GM18517 (cell line): ENCODE results near the gene ADAMTSL2.

ENCODE experiments used
- ATAC-seq: cut with Tn5 transposase; IDR thresholded peaks from one replicate; pipeline ENCODE4 v1.9.1; 2021; ENCODE audit warnings: mild to moderate bottlenecking, moderate library complexity; ENCODE audit not compliant: unreplicated experiment

ADAMTSL2 gene

GRCh38 chr9:133584559-133585476 lies 50.3 kb downstream of the ADAMTSL2 start:
- no peak for ATAC-seq

GRCh38 chr9:133585481-133586351 lies 51.2 kb downstream of the ADAMTSL2 start:
- ATAC-seq = no peak

- ATAC-seq = no peak
Measured at GRCh38 chr9:133587051-133587450, 52.5 kb downstream of the ADAMTSL2 start.

- ATAC-seq = no peak
Measured at GRCh38 chr9:133587466-133587865, 53.0 kb downstream of the ADAMTSL2 start.

- no peak for ATAC-seq
Measured at GRCh38 chr9:133589454-133590227, 55.1 kb downstream of the ADAMTSL2 start.

GRCh38 chr9:133590231-133590855 lies 55.8 kb downstream of the ADAMTSL2 start:
- no peak for ATAC-seq

- ATAC-seq = no peak
Measured at GRCh38 chr9:133591116-133591910, 56.8 kb downstream of the ADAMTSL2 start.

DNA sequence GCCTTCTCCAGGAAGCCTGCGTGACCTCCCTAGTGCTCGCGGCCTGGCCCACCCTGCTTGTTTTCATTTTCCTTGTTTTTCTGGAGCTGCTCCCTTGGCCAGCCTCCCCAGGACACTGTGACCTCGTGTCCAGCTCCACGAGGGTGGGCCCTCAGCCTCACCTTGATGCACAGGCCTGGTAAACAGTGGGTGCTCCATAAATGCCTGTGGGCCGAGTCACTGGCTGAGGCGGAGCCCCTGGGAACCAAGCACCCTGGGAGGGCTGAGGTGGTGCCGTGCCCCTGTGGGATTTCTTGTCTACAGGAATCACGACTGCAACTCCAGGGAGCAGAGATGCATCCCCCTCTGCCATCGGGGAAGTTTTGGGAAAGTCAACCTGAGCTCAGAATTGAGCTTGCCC lies 57.5 kb downstream of the ADAMTSL2 start:
- ATAC-seq = no peak

DNA sequence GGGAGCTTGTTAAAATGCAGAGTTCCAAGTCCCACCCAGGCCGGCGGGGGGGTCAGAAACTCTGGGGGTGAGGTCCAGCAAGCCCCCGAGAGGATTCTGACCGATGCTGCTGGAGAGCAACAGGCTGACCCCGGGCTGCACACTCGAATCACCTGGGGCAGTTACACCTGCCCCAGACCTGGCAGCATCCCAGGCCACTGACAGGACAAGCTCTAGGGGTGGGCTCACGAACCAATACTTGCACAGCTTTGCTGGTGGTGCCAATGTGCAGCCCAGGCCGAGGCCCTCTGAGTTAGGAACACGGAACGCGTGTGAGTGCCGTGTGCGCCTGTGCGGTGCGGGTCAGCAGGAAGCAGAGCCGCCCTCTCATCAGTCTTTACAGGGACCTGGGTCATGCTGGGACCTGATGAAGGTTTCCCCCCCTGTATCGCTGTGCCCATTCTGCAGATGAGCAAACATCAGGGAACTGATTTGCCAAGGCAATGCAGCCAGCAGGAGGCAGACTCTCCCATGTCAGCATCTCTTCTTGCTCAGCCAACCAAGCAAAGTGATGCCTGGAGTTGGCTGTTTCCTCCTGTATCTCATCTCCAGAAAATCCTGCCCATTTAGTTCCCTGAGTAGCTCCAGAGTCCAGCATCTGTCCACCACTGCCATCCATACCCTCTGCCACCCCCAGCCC lies 58.4 kb downstream of the ADAMTSL2 start:
- ATAC-seq = no peak

- no peak for ATAC-seq
Measured at GRCh38 chr9:133593587-133594253, 59.2 kb downstream of the ADAMTSL2 start.

- no peak for ATAC-seq
Measured at GRCh38 chr9:133594310-133594709, 59.8 kb downstream of the ADAMTSL2 start.

GRCh38 chr9:133595910-133596309 lies 61.4 kb downstream of the ADAMTSL2 start:
- no peak for ATAC-seq

- no peak for ATAC-seq
Measured at GRCh38 chr9:133597316-133597957, 62.9 kb downstream of the ADAMTSL2 start.

GRCh38 chr9:133598978-133599377 lies 64.5 kb downstream of the ADAMTSL2 start:
- no peak for ATAC-seq

DNA sequence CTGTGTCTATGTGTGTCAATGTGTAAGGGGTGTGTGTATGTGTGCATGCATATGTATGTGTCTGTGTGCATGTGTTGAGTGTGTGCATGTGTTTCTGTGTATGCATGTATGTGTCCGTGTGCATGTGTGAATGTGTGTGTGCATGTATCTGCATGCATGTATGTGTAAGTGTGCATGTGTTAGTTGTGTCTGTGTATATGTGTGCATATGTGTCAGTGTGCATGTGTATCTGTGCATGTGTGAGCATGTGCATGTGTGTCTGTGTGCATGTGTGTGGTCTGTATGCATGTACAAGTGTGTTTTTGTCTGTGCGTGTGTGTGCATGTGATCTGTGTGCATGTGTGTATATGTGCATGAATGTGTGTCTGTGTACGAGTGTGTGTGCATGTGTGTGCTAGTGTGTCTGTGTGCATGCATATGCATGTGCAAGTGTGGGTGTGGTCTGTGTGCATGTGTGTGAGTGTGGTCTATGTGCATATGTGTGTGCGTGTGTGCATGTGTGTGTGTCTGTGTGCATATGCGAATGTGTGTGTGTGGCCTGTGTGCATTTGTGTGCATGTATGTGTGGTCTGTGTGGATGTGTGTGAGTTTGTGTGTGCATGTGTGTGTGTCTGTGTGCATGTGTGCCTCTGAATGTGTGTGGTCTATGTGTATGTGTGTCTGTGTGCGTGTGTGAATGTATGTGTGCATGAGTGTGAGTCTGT lies 65.1 kb downstream of the ADAMTSL2 start:
- ATAC-seq = no peak

DNA sequence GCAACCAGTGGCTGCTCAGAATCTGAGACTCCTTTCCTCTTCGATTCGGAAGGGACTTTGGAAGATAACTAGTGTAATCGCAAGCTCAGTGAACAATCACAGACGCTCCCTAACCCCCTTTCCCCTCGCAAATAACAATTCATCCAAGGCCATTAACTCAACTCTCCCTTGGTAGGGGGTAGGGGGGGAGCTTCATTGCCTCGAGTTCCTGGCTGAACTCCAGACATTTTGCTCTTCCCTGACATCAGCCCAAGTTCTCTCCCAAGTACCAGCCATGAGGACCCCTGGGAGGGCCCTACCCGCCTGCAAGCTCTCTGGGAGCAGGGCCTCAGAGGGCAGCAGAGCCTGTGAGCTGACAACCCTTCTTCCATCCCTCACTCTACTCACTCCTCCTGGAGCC lies 66.2 kb downstream of the ADAMTSL2 start:
- no peak for ATAC-seq

GRCh38 chr9:133601746-133602145 lies 67.2 kb downstream of the ADAMTSL2 start:
- no peak for ATAC-seq

- no peak for ATAC-seq
Measured at GRCh38 chr9:133602277-133602676, 67.8 kb downstream of the ADAMTSL2 start.
